GM18520 (cell line): ENCODE results near the gene MBLAC2.

Experiments used
- ATAC-seq: cut with Tn5 transposase; IDR thresholded peaks from one replicate; pipeline ENCODE4 v1.9.1; 2021; ENCODE audit not compliant: unreplicated experiment

MBLAC2 gene

DNA sequence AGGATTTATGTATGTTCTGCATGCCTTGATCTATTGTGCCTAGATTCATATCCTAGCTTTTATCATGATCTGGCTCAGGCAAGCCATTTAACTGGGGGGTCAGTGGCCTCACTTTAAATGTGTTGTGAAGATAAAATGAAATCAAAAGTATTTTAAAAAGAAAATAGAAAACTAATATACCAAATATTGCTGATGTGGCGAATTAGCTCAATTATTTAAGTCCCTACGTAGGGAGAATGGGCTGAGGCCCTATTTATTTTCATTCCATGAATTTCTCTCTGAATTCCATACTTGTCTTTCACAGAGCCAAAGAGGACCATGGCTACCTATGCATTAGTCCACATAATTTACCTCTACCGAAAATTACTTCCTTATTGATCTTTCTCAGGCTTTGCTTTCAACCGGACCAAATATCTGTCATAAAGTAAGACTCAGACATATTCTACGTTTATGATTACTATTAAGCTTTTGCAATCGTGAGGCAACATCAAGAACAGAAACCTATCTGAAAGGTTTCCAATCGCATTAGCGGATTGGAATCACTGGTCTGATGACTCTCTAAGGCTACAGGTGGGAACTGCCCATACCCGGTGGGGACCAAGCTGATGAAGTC, 1.7 kb downstream of the MBLAC2 start:
- ATAC-seq, result no peak

DNA sequence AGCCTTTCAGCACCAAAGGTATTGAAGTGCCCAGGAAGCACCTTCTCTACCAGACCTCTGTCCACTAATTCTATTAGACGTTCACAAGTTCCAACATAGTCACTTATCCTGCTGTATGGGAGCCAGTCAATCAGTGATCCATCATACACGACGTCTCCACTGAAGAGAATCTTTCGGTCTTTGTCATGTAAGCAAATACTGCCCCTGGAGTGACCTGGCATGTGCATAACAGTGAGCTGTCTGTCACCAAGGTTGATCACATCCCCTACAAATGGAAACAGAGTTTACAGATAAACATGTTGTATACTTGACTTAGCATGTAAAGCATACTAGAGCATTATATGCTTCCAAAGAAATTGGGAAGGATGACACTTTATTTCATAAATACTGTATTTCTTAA, 13.3 kb downstream of the MBLAC2 start:
- no peak for ATAC-seq

DNA sequence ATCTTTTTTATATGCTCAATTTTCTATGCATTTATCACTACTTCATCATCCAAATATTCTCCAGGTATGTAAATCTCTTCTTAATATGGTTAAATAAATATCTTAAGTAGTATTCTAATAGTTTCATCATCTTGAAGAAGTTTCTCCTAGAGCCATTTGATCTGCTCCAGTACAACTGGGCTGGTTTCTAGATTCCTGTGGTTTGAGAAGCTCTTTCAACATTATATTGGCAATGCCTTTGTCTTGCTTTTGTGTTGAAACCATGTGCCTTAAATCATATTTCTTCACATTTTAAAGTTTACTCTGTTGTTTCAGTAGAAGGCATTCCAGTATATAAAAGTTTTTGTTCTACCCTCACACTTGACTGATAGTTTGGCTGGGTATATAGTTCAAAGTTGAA, 27.6 kb downstream of the MBLAC2 start:
- no peak for ATAC-seq

DNA sequence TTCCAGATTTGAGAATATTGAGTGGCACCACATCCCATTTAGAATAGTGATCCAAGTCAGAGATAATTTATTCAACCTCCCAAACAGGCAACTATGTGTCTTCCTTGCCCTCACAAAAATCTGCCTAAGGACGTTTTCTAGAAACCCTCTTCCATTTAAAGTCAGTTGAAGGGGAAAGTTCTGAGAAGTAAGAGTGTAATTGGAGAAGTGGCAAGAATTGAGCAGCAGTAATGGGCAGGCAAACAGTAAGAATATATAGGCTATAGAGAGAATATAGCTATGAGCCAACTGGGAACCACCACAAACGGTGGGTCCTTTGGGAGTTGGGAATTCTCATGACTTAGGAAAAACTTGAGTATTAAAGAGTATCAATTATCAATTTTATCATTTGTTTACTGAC, 33.9 kb downstream of the MBLAC2 start:
- no peak for ATAC-seq

DNA sequence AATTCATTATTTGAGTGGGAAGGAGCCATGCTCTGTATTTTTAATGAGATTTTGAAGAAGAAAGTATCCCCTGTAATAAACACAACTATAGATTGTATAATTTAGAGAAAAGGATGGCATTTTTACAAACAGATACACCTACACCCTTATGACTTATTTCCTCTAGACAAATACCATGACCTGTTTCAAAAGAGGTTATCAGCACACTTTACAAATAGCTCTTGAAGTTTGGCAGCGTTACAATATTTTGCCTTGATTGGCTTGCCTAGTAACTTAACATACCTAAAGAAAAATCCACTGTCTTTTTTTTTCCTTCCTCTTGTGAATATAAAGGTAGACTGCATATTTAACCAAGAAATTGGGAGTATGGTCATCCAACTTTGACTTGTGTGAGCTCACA, 36.5 kb downstream of the MBLAC2 start:
- no peak for ATAC-seq

DNA sequence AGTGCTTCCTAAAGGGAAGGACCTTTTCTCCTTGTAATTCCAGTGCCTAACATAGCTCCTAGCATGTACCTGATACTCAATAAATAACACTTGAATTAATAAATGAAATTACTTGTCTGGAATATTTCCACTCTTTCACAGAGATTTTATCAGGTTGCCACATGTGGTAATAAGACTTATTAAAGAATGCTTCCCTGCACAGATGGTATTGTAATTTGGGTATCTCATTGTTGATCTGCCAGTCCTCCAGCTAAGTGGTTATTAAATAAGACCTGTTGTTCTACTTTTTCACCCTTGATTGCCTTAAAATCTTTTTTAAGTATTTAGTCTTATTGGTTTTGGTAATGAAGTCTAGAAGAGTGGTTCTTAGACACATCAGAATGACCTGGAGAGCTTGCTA, 36.9 kb downstream of the MBLAC2 start:
- no peak for ATAC-seq

DNA sequence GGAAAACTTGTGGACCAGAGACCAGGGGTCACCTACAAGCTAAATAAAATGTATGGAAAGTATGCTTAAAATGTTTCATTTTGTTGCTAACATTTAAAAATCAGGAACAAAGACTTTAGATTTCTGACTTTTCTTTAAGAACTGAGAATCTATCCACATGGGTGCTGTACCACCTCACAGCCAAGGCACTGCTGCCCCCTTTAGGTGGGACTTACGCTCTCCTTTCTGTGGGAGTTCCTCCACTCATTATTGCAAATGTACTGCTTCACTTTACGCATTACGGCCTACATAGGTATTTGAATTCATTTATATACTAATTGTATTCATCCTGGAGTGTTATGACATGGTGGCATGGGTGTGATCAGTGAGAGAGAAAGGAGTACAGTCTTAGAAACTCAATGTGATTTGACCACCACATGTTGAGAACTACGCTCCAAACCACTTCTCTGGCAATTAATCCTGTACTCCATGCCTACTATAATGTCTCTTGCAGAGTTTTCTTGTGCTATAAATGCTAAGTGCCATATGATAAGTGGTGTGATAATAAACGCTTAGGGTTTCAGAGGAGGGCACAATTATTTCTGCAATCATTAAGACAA, 40.4 kb downstream of the MBLAC2 start:
- ATAC-seq, result no peak

DNA sequence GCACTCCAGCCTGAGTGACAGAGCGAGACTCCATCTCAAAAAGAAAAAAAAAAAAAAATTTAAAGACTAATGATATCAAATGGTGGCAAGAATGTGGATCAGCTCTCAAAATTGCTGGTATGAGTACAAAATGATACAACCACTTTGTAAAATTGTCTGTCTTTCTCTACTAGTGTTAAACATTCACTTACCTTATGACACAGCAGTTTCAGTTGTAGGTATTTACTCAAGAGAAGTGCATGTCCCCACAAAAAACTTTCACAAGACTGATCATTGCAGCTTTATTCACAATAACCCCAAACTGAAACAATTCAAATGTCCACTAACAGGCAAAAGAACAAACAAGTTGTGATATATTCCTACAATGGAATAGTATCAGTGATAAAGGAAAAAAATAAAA, 50.3 kb downstream of the MBLAC2 start:
- peak; percentile 77 for ATAC-seq

DNA sequence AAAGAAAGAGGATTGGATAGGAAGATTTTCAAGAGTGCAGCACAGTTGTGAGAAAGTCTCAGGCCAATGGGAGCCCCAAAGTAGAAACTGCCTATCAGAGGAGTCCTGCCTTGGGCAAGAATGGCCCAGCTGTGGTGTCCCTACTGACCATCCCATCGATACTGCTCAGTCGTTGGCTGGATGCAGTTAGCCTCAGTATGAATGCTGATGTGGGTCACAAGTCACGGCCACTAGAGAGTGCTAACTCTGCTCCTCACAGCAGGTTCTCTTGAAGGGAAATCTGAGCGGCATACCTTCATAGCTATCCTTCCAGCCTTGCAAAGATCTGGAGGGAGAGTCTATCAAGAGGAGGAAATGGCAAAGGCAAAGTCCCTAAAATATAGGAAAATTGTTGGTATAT, 53.4 kb downstream of the MBLAC2 start:
- no peak for ATAC-seq

DNA sequence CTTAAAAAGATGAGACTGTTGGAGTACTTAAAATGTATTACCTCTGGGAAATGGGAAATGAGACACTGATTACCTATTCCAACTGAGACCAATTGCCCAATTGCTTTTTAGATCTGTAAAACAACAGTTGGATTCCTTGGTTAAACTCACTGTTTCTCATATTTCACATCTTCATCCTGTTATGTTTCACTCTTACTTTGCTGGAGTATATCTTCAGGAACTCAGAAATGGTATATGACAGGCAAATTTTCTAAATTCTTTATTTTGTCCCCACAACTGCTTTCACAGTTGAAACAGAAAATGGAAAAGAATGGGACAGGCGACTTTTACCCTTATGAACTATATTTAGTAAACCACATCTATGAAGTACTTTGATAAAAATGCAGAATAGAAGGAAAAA, 56.4 kb downstream of the MBLAC2 start:
- ATAC-seq, result no peak

DNA sequence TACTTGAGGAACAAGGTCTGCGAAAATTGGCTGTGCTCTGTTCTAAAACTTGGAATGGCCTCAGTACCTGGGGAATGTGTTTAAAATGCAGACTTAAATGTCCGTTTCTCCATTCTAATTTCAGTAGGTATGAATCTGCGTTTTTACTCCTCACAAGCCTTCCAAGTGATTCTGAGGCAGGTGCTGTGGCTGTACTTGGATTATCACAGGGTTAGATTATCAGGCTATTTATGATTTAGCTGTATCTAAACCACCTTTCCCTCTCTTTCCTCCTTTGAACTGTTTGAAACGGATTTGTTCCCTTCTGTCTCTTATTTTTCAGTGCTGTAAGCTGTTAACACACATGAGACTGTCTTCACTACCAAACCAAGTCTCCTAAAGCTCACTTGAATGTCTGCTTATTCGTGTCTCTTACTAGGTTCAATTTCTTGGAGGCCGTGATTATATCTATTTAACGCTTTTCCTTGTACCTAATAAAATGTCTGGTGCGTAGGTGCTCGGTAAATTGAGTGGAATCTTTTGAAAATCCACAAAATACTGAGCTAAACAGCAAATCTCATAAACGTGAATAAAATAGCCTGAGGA, 64.3 kb downstream of the MBLAC2 start:
- ATAC-seq, result no peak

DNA sequence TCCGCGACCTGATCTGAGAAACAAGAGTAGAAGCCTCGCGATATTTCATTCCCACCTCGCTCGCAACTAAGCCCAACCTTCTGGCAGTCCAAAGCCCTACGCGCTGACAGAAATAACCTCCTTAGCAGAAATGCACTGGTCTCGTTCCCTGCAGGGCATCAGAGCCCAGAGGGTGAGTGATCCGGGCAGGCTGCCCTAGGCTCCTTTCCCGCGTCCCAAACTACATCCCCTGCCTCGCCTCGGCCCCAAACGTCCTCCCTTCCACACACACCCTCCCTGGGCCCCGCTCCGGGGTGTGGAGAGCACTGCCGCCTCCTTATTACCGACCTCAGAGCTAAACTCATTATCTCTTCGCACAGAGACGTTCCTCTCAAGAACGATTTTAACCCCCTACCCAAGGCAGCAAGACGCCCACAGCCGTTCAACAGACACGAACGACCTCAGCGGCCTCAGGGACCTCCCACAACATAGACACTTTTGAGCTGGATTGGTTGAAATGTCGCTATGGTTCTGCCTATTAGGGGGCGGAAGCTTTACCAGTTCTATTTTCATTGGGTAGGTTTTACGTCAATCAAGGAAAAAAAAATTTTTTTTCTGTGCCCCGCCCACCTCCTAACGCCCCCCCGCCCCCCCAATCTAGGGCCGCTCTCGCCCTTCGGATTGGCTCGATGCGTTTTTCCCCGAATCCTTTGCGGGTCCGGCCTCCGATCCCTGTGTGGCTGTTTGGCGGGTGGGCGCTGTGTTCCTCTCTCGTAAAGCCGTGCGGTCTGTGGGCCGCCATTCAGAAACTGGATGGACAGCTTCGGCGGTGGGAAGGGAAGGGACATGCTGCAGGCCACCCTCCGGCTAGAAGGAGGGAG, 65.0 kb downstream of the MBLAC2 start, which contains the start of gene CETN3:
TSS of gene CETN3 (minus strand) at position 439 of the 860 bp plus-strand sequence. CDS start at position 344, 95 bp downstream.
- ATAC-seq, result peak; percentile 93

DNA sequence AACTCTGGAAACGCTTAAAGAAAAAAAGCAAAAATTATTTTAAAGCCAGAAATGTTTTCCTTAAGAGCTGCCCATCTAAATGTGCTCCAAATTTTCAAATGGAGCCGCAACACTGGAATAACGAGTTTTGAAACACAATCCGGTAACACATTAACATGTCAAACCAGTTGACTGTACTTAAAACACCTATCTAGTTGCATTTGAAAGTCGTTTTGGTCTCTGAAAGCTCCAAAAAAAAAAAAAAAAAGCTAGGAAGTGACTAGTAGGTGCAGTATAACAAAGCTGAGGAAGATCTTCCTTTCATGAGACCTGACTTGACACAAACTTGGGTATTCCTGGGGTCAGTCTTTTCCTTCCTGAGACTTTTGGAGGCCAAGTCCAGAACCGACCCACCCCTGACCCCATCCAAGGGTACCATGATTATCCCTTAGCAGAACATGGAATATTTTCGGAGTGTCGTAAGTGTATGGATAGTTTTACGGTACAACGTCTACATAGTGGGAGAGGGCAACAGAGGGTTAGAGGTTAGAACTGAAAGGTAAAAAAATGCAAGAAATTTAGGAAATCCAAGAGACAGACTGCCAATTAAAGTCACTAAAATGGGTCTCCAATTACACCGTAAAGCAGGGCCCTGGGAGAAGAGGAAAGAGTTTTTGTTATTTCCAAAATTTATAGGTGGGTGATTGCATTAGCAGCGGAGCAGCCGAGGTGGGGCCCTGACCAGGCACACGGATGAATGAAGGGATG, 65.8 kb downstream of the MBLAC2 start:
- ATAC-seq, result no peak
